Fibroblast of lung (primary cell): Measurements from ENCODE around the gene KCTD18. TPM values are rescaled to one million over a fixed set of nuclear protein-coding genes. Genes with fewer than 3 reads are reported as not detected.
A peak's percentile ranks its signal among the peaks of the same experiment; 100 is the strongest.

Experiments
- DNase-seq, 2 donors: peaks; one replicate each; pipeline versions ENCODE4 v3.0.0 to v3.0.0-alpha.2; 2010; ENCODE audit warnings: low read depth in 2 of 2
- H2AFZ ChIP-seq: 2 replicates; pipeline ENCODE4 v1.5.1; 2012; ENCODE audit warnings: low read length, control low read depth, inconsistent platforms
- H3K27ac ChIP-seq: 2 replicates; pipeline ENCODE4 v1.5.1; 2011; ENCODE audit warnings: low read length, control low read depth; ENCODE audit not compliant: insufficient read depth
- H3K27me3 ChIP-seq: 2 replicates; pipeline ENCODE4 v1.5.1; 2011; ENCODE audit warnings: mild to moderate bottlenecking, low read length; ENCODE audit not compliant: control insufficient read depth, insufficient read depth
- H3K36me3 ChIP-seq: 2 replicates; pipeline ENCODE4 v1.5.1; 2011; ENCODE audit warnings: low read length; ENCODE audit not compliant: control insufficient read depth, insufficient read depth
- H3K4me1 ChIP-seq: 2 replicates; pipeline ENCODE4 v1.5.1; 2011; ENCODE audit warnings: low read length; ENCODE audit not compliant: control insufficient read depth, insufficient read depth; ENCODE audit errors: extremely low read depth
- H3K4me2 ChIP-seq: 2 replicates; pipeline ENCODE4 v1.5.1; 2011; ENCODE audit warnings: low read length, control low read depth; ENCODE audit not compliant: insufficient read depth; ENCODE audit errors: extremely low read depth
- H3K4me3 ChIP-seq, 4 experiments: fragments of 200-600 bp in 1 of 4; sonication (generic) in 1 of 4; replicated peaks in 1 of 4; 2 replicates each; pipeline ENCODE4 v1.5.1; 2011 to 2016; ENCODE audit warnings: low read length in 4 of 4, low read depth in 3 of 4, mild to moderate bottlenecking in 3 of 4, control low read depth in 2 of 4, inconsistent platforms in 1 of 4, mixed read lengths in 1 of 4; ENCODE audit not compliant: insufficient read depth in 1 of 4; ENCODE audit errors: control extremely low read depth in 1 of 4
- H3K79me2 ChIP-seq: 2 replicates; pipeline ENCODE4 v1.5.1; 2012; ENCODE audit warnings: mild to moderate bottlenecking, low read length, inconsistent platforms; ENCODE audit not compliant: control insufficient read depth, insufficient read depth
- H3K9ac ChIP-seq: 2 replicates; pipeline ENCODE4 v1.5.1; 2011; ENCODE audit warnings: mild to moderate bottlenecking, low read length, control low read depth; ENCODE audit not compliant: insufficient read depth
- H3K9me3 ChIP-seq: 2 replicates; pipeline ENCODE4 v1.5.1; 2012; ENCODE audit warnings: low read depth, low read length; ENCODE audit not compliant: control insufficient read depth, insufficient read depth
- H4K20me1 ChIP-seq: 2 replicates; pipeline ENCODE4 v1.5.1; 2011; ENCODE audit warnings: low read length; ENCODE audit not compliant: control insufficient read depth, insufficient read depth; ENCODE audit errors: extremely low read depth
- CTCF ChIP-seq, 2 donors: IDR thresholded peaks in 1 of 2; conservative IDR thresholded peaks in 1 of 2; 1 replicate in 1 of 2; 2 replicates in 1 of 2; pipeline ENCODE4 v1.5.1; 2011 to 2012; ENCODE audit warnings: low read length in 2 of 2, control low read depth in 1 of 2, inconsistent platforms in 1 of 2, low read depth in 1 of 2, mild to moderate bottlenecking in 1 of 2
- EZH2 ChIP-seq: IDR thresholded peaks from 2 replicates; pipeline ENCODE4 v1.5.1; 2012; ENCODE audit warnings: low read length, control low read depth, mild to moderate bottlenecking; ENCODE audit errors: missing control alignments
- polyA plus RNA-seq, 2 donors: library from polyadenylated mRNA; depleted of rRNA in 1 of 2; stranded (reverse) in 1 of 2; unstranded in 1 of 2; fragments of >200 nt; gene quantifications; 2 replicates each; pipeline ENCODE4 v1.2.1, GENCODE V29; 2011 to 2012; ENCODE audit warnings: missing spikeins in 1 of 2
- total RNA-seq: library from RNA; depleted of rRNA; stranded (reverse); fragments of >200 nt; gene quantifications from 2 replicates; pipeline ENCODE4 v1.2.1, GENCODE V29; 2014

Gene KCTD18
- total and polyA plus RNA-seq, 2 donors (not counting 1 experiment from before 2014, with no cell fraction given), result 14.0 to 29.4 TPM

GRCh38 chr2:200455958-200456421 is 53.9 kb downstream of the KCTD18 start:
- Histone ChIP-seq H3K79me2 (no peaks in the 10 kb centered on the region), H4K20me1 (no peaks in the 10 kb centered on the region), H3K9ac (no peak overlapping the region), H3K27ac (no peak overlapping the region), H3K4me1 (peaks cover 12% of the 10 kb centered on the region), H2AFZ (no peak overlapping the region), H3K27me3 (no peaks in the 10 kb centered on the region), H3K36me3 (no peaks in the 10 kb centered on the region), H3K4me3 (no peak overlapping the region), H3K4me2 (no peak overlapping the region), H3K9me3 (no peaks in the 10 kb centered on the region)
- TF ChIP-seq CTCF (conservative IDR thresholded peaks at IDR 0.05 in 1 of 2, IDR thresholded peaks at IDR 0.05 in 1 of 2; ENCODE audit: low read depth in 1 of 2, low read length in 2 of 2) (no peak), EZH2 (no peak)
- DNase-seq, result peak in 1 of 2 donors; percentile 20

- H3K27ac ChIP-seq, result no peak overlapping the region
- no peaks in the 10 kb centered on the region for H3K79me2 ChIP-seq
- no peaks in the 10 kb centered on the region for H3K27me3 ChIP-seq
- no peak overlapping the region for H3K4me2 ChIP-seq
- H3K36me3 ChIP-seq, result no peaks in the 10 kb centered on the region
- H3K4me1 ChIP-seq, result peaks cover 12% of the 10 kb centered on the region
- no peak overlapping the region for H3K4me3 ChIP-seq
- no peaks in the 10 kb centered on the region for H3K9me3 ChIP-seq
- H3K9ac ChIP-seq, result no peak overlapping the region
- DNase-seq, result peak in 1 of 2 donors; percentile 70
- no peaks in the 10 kb centered on the region for H4K20me1 ChIP-seq
- TF ChIP-seq CTCF (conservative IDR thresholded peaks at IDR 0.05 in 1 of 2, IDR thresholded peaks at IDR 0.05 in 1 of 2; ENCODE audit: low read depth in 1 of 2, low read length in 2 of 2), result no peak
- TF ChIP-seq EZH2, result no peak
- H2AFZ ChIP-seq, result no peak overlapping the region
Measured at GRCh38 chr2:200454927-200455801, 54.7 kb downstream of the KCTD18 start.

- no peak for TF ChIP-seq EZH2
- peak in 1 of 2 donors; percentile 5 for TF ChIP-seq CTCF (conservative IDR thresholded peaks at IDR 0.05 in 1 of 2, IDR thresholded peaks at IDR 0.05 in 1 of 2; ENCODE audit: low read depth in 1 of 2, low read length in 2 of 2)
- H3K27ac ChIP-seq, result no peak overlapping the region
Measured at GRCh38 chr2:200453853-200454534, 55.9 kb downstream of the KCTD18 start.

More at GRCh38 chr2:200453853-200454534, 55.9 kb downstream of the KCTD18 start:
- no peaks in the 10 kb centered on the region for H3K36me3 ChIP-seq
- H2AFZ ChIP-seq, result no peak overlapping the region
- no peak overlapping the region for H3K4me2 ChIP-seq
- no peaks in the 10 kb centered on the region for H3K79me2 ChIP-seq
- H3K4me3 ChIP-seq, result no peak overlapping the region
- H3K9ac ChIP-seq, result no peak overlapping the region
- no peaks in the 10 kb centered on the region for H4K20me1 ChIP-seq
- no peaks in the 10 kb centered on the region for H3K9me3 ChIP-seq
- no peaks in the 10 kb centered on the region for H3K27me3 ChIP-seq
- DNase-seq, result peak in 1 of 2 donors; percentile 14
- H3K4me1 ChIP-seq, result peaks cover 12% of the 10 kb centered on the region
